Panc1 (cell line): ENCODE data around the gene SNPH. TPM values are rescaled to one million over a fixed set of nuclear protein-coding genes. Genes with fewer than 3 reads are reported as not detected.

Source experiments
- ATAC-seq: fragments of 200-7000 bp; cut with Tn5 transposase; 2 replicates; pipeline ENCODE4 v1.9.1; 2020; ENCODE audit warnings: mild to moderate bottlenecking, moderate library complexity
- BruUV-seq: library from RNA; stranded (reverse); fragments of 400-500 nt; replicated peaks from 2 replicates; lab custom pipeline; 2021; lab: Mats Ljungman, UMichigan
- CTCF ChIA-PET: fragments of 300-600 bp; sonication (Branson Sonifier 250); formaldehyde crosslinking; loops from one replicate; lab custom pipeline; 2022; ENCODE audit warnings: antibody characterized with exemption; lab: Charles Lee
- POLR2A ChIA-PET: fragments of 300-600 bp; sonication (Branson Sonifier 250); formaldehyde crosslinking; loops from one replicate; lab custom pipeline; 2022; ENCODE audit warnings: antibody characterized with exemption; lab: Charles Lee
- DNase-seq: peaks from one replicate; pipeline ENCODE4 v3.0.0-alpha.2; 2010; ENCODE audit warnings: low read depth, low spot score
- H3K27ac ChIP-seq: 2 replicates; pipeline ENCODE4 v1.5.1; 2011; ENCODE audit warnings: mild to moderate bottlenecking, low read length, inconsistent platforms
- H3K27me3 ChIP-seq: fragments of 200-500 bp; sonication (Bioruptor generic); 2 replicates; pipeline ENCODE4 v1.6.0; 2014; ENCODE audit warnings: low read length, inconsistent platforms; ENCODE audit not compliant: control insufficient read depth, insufficient read depth
- H3K36me3 ChIP-seq: fragments of 200-500 bp; sonication (Bioruptor generic); 2 replicates; pipeline ENCODE4 v1.5.1; 2014; ENCODE audit warnings: inconsistent platforms, mild to moderate bottlenecking, low read length, moderate library complexity; ENCODE audit not compliant: control insufficient read depth, insufficient read depth
- H3K4me1 ChIP-seq: 2 replicates; pipeline ENCODE4 v1.5.1; 2011; ENCODE audit warnings: inconsistent platforms, mild to moderate bottlenecking, low read length, moderate library complexity; ENCODE audit not compliant: control insufficient read depth, insufficient read depth
- H3K4me3 ChIP-seq, 2 experiments: 2 replicates each; pipeline ENCODE4 v1.5.1; 2011 to 2012; ENCODE audit warnings: low read depth in 2 of 2, low read length in 2 of 2, mild to moderate bottlenecking in 2 of 2, inconsistent platforms in 1 of 2, moderate library complexity in 1 of 2
- H3K9me3 ChIP-seq: fragments of 200-500 bp; sonication (Bioruptor generic); 2 replicates; pipeline ENCODE4 v1.5.1; 2014; ENCODE audit warnings: low read depth, mild to moderate bottlenecking, inconsistent platforms, low read length, moderate library complexity; ENCODE audit not compliant: control insufficient read depth, insufficient read depth
- POLR2AphosphoS5 ChIP-seq: IDR thresholded peaks from 2 replicates; pipeline ENCODE4 v1.6.1; 2012; ENCODE audit warnings: mild to moderate bottlenecking, low read depth, low read length, moderate library complexity
- SIN3A ChIP-seq: IDR thresholded peaks from 2 replicates; pipeline ENCODE4 v1.6.1; 2012; ENCODE audit warnings: low read depth, mild to moderate bottlenecking, low read length, moderate library complexity, borderline replicate concordance; ENCODE audit not compliant: insufficient read depth
- TCF7L2 ChIP-seq: IDR thresholded peaks from 2 replicates; pipeline ENCODE4 v1.6.1; 2011; ENCODE audit warnings: mild to moderate bottlenecking, low read depth, low read length, inconsistent platforms
- in situ Hi-C: cut with HindIII; loops from 2 replicates; pipeline ENCODE4 v1.10.0; 2016; ENCODE audit warnings: low sequenced_read_pairs, low pct_unique_long_range_greater_than_20kb
- intact Hi-C: fragments of 100-400 bp; cut with micrococcal nuclease; formaldehyde crosslinking; loops from one replicate; pipeline ENCODE4 v1.10.0; 2022; ENCODE audit not compliant: unreplicated experiment
- total RNA-seq: library from RNA; stranded (reverse); gene quantifications from one replicate; pipeline ENCODE4 v1.2.1, GENCODE V29; 2021; ENCODE audit not compliant: unreplicated experiment
- TF ChIP-seq, protein P1 (sequence below): fragments of 450-650 bp; IDR thresholded peaks from 2 replicates; pipeline ENCODE4 v1.5.1; 2017; ENCODE audit warnings: mild to moderate bottlenecking
- TF ChIP-seq, protein P2 (sequence below), 2 experiments: IDR thresholded peaks; 2 replicates each; pipeline ENCODE4 v1.6.1; 2011 to 2012; ENCODE audit warnings: low read depth in 2 of 2, control low read depth in 1 of 2, low read length in 1 of 2, mild to moderate bottlenecking in 1 of 2, moderate library complexity in 1 of 2; ENCODE audit not compliant: insufficient read depth in 1 of 2

Gene SNPH
- total RNA-seq, 1 experiment from 2014 or later: 6.4 TPM

DNA sequence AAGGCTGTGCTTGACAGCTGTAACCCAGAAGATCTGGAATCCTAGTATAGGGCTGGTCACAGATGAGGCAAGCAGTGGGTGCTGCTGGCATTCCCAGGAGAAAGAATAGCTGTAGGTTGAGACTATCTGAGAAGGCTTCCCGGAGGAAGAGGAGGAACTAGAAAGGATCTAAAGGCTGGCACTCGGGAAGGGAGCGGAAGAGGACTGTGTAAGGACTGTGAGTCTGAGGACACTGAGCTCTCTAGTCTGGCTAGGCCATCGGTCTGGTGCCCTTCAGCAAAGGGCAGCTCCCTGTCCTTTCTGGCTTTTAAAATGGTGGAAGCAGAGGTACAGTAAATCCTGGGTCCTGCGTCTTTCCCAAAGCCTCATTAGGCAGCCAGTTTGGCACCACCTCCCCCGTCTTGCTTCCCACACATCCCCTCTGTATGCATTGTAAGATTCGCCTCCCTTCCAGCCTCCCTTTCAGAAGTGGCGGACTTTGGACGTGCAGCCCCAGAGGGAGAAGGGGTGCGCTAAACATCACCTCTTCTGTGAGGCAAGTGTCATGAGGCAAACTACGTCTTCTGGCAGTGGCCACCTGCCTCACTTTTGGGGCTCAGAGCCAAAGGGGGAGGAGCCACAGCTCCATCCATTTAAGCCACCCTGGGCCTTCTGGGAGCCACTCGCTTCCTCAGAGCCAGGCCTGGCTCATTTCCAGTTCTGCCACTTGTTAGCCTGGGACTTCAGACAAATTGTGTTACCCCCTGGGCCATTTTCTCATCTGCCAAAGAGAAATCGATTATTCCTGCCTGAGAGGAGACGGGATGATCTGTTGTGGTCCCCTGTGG is 8.6 kb downstream of the SNPH start:
- DNase-seq: no peak
- Histone ChIP-seq H3K9me3 (no peaks in the 10 kb centered on the region), H3K36me3 (no peaks in the 10 kb centered on the region), H3K27ac (no peak overlapping the region), H3K27me3 (no peaks in the 10 kb centered on the region), H3K4me1 (no peaks in the 10 kb centered on the region), H3K4me3 (no peak overlapping the region)
- BruUV-seq: no TSS peak
- CTCF ChIA-PET: interaction anchor here (0.7 kb wide), 1 partner anchor 82 kb away, joined by 4 read pairs; no protein-coding TSS in a partner anchor
- in situ Hi-C loops: no loop called here
- intact Hi-C loops: no loop called here
- peak; percentile 47 for ATAC-seq
- TF ChIP-seq TCF7L2 (no peak), POLR2AphosphoS5 (no peak), SIN3A (no peak)
- TF ChIP-seq, protein P1, sequence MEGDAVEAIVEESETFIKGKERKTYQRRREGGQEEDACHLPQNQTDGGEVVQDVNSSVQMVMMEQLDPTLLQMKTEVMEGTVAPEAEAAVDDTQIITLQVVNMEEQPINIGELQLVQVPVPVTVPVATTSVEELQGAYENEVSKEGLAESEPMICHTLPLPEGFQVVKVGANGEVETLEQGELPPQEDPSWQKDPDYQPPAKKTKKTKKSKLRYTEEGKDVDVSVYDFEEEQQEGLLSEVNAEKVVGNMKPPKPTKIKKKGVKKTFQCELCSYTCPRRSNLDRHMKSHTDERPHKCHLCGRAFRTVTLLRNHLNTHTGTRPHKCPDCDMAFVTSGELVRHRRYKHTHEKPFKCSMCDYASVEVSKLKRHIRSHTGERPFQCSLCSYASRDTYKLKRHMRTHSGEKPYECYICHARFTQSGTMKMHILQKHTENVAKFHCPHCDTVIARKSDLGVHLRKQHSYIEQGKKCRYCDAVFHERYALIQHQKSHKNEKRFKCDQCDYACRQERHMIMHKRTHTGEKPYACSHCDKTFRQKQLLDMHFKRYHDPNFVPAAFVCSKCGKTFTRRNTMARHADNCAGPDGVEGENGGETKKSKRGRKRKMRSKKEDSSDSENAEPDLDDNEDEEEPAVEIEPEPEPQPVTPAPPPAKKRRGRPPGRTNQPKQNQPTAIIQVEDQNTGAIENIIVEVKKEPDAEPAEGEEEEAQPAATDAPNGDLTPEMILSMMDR: no peak
- TF ChIP-seq, protein P2, sequence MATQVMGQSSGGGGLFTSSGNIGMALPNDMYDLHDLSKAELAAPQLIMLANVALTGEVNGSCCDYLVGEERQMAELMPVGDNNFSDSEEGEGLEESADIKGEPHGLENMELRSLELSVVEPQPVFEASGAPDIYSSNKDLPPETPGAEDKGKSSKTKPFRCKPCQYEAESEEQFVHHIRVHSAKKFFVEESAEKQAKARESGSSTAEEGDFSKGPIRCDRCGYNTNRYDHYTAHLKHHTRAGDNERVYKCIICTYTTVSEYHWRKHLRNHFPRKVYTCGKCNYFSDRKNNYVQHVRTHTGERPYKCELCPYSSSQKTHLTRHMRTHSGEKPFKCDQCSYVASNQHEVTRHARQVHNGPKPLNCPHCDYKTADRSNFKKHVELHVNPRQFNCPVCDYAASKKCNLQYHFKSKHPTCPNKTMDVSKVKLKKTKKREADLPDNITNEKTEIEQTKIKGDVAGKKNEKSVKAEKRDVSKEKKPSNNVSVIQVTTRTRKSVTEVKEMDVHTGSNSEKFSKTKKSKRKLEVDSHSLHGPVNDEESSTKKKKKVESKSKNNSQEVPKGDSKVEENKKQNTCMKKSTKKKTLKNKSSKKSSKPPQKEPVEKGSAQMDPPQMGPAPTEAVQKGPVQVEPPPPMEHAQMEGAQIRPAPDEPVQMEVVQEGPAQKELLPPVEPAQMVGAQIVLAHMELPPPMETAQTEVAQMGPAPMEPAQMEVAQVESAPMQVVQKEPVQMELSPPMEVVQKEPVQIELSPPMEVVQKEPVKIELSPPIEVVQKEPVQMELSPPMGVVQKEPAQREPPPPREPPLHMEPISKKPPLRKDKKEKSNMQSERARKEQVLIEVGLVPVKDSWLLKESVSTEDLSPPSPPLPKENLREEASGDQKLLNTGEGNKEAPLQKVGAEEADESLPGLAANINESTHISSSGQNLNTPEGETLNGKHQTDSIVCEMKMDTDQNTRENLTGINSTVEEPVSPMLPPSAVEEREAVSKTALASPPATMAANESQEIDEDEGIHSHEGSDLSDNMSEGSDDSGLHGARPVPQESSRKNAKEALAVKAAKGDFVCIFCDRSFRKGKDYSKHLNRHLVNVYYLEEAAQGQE (IDR thresholded peaks at IDR 0.05; ENCODE audit: insufficient read depth in 1 of 2, low read depth in 2 of 2, low read length in 1 of 2): no peak
- POLR2A ChIA-PET: no interaction called here

DNA sequence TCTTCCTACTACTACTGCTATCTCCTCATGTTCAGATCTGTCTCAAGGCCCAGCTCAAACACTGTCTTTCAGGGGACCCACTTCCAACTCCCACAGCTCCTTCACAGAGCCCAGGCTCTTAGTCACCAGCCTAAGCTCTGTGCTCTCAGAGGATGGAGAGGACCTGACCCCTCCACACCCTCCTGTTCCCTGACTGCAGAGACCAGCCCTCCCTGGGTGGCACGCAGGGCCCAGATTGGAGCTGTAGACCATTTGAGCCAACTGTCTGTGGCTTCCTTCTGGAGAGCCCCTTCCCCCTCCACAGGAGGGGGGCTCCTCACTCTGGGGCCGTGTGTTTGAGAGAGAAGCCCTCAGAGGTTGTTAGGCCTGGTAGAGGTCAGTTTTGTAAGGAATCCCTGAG is 9.8 kb downstream of the SNPH start:
- no peaks in the 10 kb centered on the region for H3K36me3 ChIP-seq
- no peak overlapping the region for H3K4me3 ChIP-seq
- DNase-seq: no peak
- intact Hi-C loops: no loop called here
- no peak for ATAC-seq
- H3K27me3 ChIP-seq: no peaks in the 10 kb centered on the region
- no peaks in the 10 kb centered on the region for H3K4me1 ChIP-seq
- POLR2A ChIA-PET: no interaction called here
- H3K27ac ChIP-seq: no peak overlapping the region
- BruUV-seq: no TSS peak
- H3K9me3 ChIP-seq: no peaks in the 10 kb centered on the region
- in situ Hi-C loops: no loop called here
- CTCF ChIA-PET: no interaction called here
- TF ChIP-seq POLR2AphosphoS5 (no peak), TCF7L2 (no peak), SIN3A (no peak)
- TF ChIP-seq, protein P1: no peak
- TF ChIP-seq, protein P2 (IDR thresholded peaks at IDR 0.05; ENCODE audit: insufficient read depth in 1 of 2, low read depth in 2 of 2, low read length in 1 of 2): no peak
